Measurements from ENCODE around the gene NUTF2. TPM values are rescaled to one million over a fixed set of nuclear protein-coding genes. Genes with fewer than 3 reads are reported as not detected.
A peak's percentile ranks its signal among the peaks of the same experiment; 100 is the strongest.

Gene NUTF2
- total RNA-seq, 1 experiment from 2014 or later, result 217 TPM

DNA sequence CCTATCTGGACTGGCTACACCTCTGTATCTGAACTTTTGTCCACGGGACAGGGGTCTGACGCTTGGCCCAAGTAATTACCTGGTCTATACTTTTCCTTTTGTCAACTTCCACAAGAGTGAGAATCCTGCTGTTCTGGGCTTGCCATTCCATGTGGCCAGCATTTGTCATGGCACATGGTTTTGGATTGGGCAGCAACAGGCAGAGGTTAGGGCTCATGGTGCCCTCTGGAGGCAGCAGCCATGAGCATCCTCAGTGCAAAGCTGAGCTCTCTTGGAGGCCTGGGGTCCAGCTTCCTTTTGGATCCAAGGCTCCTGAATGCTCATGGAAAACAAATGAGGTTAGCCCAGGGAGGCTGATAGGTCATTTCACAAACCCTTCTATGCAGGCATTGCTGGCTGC is 18.6 kb downstream of the NUTF2 start:
- no peak overlapping the region for H3K4me3 ChIP-seq (ENCODE audit: low read depth, low read length, poor library complexity, severe bottlenecking)
- H3K9me3 ChIP-seq (ENCODE audit: low read depth, low read length, poor library complexity, severe bottlenecking), result no peaks in the 10 kb centered on the region
- no peaks in the 10 kb centered on the region for H3K27me3 ChIP-seq (replicated peaks; ENCODE audit: insufficient read depth, low read depth, low read length, poor library complexity)
- peaks cover 49% of the 10 kb centered on the region for H3K36me3 ChIP-seq (ENCODE audit: insufficient read depth, low read length, poor library complexity, severe bottlenecking)
- no TSS peak for BruUV-seq (replicated peaks)
- no peak for TF ChIP-seq EZH2 (IDR thresholded peaks at IDR 0.05; ENCODE audit: borderline replicate concordance, low read depth, low read length, poor library complexity, severe bottlenecking)
- TF ChIP-seq CTCF (conservative IDR thresholded peaks at IDR 0.05; ENCODE audit: low read depth, low read length), result peak; percentile 28; the same call in 1 of the 2 replicates
- H3K4me1 ChIP-seq (ENCODE audit: insufficient read depth, low read length, poor library complexity, severe bottlenecking), result no peaks in the 10 kb centered on the region
- ChIA-PET POLR2A (ENCODE audit: low non-redundant PET) (no interaction called here), CTCF (interaction anchor here (0.6 to 1.6 kb wide), 4 partner anchors 19 to 384 kb away, joined by 4 to 8 read pairs (median 6); no protein-coding TSS in a partner anchor)
- intact Hi-C loops (cut with micrococcal nuclease; ENCODE audit: unreplicated experiment), result no loop called here
- DNase-seq (ENCODE audit: low spot score), result peak; percentile 37
- H3K27ac ChIP-seq (ENCODE audit: low read depth, low read length, poor library complexity, severe bottlenecking), result no peak overlapping the region

DNA sequence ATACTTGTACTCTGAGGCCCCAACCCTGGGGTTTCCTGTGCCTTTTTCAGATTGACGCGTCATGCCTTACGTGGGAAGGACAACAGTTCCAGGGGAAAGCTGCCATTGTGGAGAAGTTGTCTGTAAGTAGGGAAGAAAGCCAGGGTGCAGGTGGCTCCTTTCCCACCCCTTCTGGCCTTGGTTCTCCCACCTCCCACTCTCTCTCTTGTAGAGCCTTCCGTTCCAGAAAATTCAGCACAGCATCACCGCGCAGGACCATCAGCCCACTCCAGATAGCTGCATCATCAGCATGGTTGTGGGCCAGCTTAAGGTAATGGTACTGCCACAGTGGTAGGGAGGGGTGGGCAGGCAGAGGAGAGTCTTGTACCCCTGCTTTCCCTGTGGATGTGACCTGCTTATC is 21.6 kb downstream of the NUTF2 start:
- Histone ChIP-seq H3K4me1 (ENCODE audit: insufficient read depth, low read length, poor library complexity, severe bottlenecking) (peaks cover 5% of the 10 kb centered on the region), H3K9me3 (ENCODE audit: low read depth, low read length, poor library complexity, severe bottlenecking) (no peaks in the 10 kb centered on the region), H3K27me3 (replicated peaks; ENCODE audit: insufficient read depth, low read depth, low read length, poor library complexity) (no peaks in the 10 kb centered on the region), H3K36me3 (ENCODE audit: insufficient read depth, low read length, poor library complexity, severe bottlenecking) (peaks cover 47% of the 10 kb centered on the region), H3K27ac (ENCODE audit: low read depth, low read length, poor library complexity, severe bottlenecking) (no peak overlapping the region), H3K4me3 (ENCODE audit: low read depth, low read length, poor library complexity, severe bottlenecking) (no peak overlapping the region)
- BruUV-seq (replicated peaks), result no TSS peak
- POLR2A ChIA-PET (ENCODE audit: low non-redundant PET), result no interaction called here
- DNase-seq (ENCODE audit: low spot score), result no peak
- intact Hi-C loops (cut with micrococcal nuclease; ENCODE audit: unreplicated experiment), result no loop called here
- CTCF ChIA-PET, result no interaction called here
- TF ChIP-seq CTCF (conservative IDR thresholded peaks at IDR 0.05; ENCODE audit: low read depth, low read length) (no peak), EZH2 (IDR thresholded peaks at IDR 0.05; ENCODE audit: borderline replicate concordance, low read depth, low read length, poor library complexity, severe bottlenecking) (no peak)

DNA sequence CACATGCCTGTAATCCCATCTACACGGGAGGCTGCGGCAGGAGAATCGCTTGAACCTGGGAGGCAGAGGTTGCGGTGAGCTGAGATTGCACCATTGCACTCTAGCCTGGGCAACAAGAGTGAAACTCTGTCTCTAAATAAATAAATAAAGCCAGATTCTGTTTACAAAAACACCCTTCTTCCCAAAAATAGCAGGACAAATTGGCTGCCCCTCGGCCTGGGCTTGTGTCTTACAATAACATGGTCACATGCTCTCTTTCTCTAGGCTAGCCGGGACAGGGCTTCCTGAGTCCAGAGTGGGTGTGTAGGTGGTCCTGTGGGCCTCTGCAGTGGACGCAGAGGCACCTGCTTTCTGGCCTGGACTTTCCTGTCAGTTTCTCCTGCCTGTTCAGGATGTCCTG is 22.9 kb downstream of the NUTF2 start:
- TF ChIP-seq CTCF (conservative IDR thresholded peaks at IDR 0.05; ENCODE audit: low read depth, low read length), result no peak
- TF ChIP-seq EZH2 (IDR thresholded peaks at IDR 0.05; ENCODE audit: borderline replicate concordance, low read depth, low read length, poor library complexity, severe bottlenecking), result no peak
- H3K9me3 ChIP-seq (ENCODE audit: low read depth, low read length, poor library complexity, severe bottlenecking), result no peaks in the 10 kb centered on the region
- ChIA-PET POLR2A (ENCODE audit: low non-redundant PET) (no interaction called here), CTCF (no interaction called here)
- H3K27me3 ChIP-seq (replicated peaks; ENCODE audit: insufficient read depth, low read depth, low read length, poor library complexity), result no peaks in the 10 kb centered on the region
- no peak overlapping the region for H3K4me3 ChIP-seq (ENCODE audit: low read depth, low read length, poor library complexity, severe bottlenecking)
- peaks cover 13% of the 10 kb centered on the region for H3K4me1 ChIP-seq (ENCODE audit: insufficient read depth, low read length, poor library complexity, severe bottlenecking)
- no peak for DNase-seq (ENCODE audit: low spot score)
- H3K27ac ChIP-seq (ENCODE audit: low read depth, low read length, poor library complexity, severe bottlenecking), result no peak overlapping the region
- intact Hi-C loops (cut with micrococcal nuclease; ENCODE audit: unreplicated experiment), result no loop called here
- H3K36me3 ChIP-seq (ENCODE audit: insufficient read depth, low read length, poor library complexity, severe bottlenecking), result peaks cover 44% of the 10 kb centered on the region
- no TSS peak for BruUV-seq (replicated peaks)
